KMS-11 (cell line): ENCODE data around the gene TECTA.

Experiments used
- H2AFZ ChIP-seq: fragments of 200-600 bp; sonication (generic); 2 replicates; pipeline ENCODE4 v1.6.1; 2016; ENCODE audit warnings: antibody characterized with exemption, mixed run types, low read depth
- H3K27ac ChIP-seq: fragments of 200-600 bp; sonication (generic); 2 replicates; pipeline ENCODE4 v1.6.1; 2016; ENCODE audit warnings: mild to moderate bottlenecking, mixed run types
- H3K27me3 ChIP-seq: fragments of 200-600 bp; sonication (generic); 2 replicates; pipeline ENCODE4 v1.6.1; 2017; ENCODE audit warnings: mild to moderate bottlenecking, low read depth, mixed run types, moderate library complexity; ENCODE audit not compliant: insufficient read depth
- H3K36me3 ChIP-seq: fragments of 200-600 bp; sonication (generic); 2 replicates; pipeline ENCODE4 v1.6.1; 2017; ENCODE audit warnings: mild to moderate bottlenecking, mixed run types; ENCODE audit not compliant: insufficient read depth
- H3K4me1 ChIP-seq: fragments of 200-600 bp; sonication (generic); 2 replicates; pipeline ENCODE4 v1.6.1; 2016; ENCODE audit warnings: mild to moderate bottlenecking, low read depth, mixed run types; ENCODE audit not compliant: poor library complexity, severe bottlenecking
- H3K4me2 ChIP-seq: fragments of 200-600 bp; sonication (generic); 2 replicates; pipeline ENCODE4 v1.7.0; 2016; ENCODE audit warnings: mild to moderate bottlenecking, mixed run types
- H3K4me3 ChIP-seq: fragments of 200-600 bp; sonication (generic); IDR thresholded peaks from 2 replicates; pipeline ENCODE4 v1.6.1; 2017; ENCODE audit warnings: low read depth, low read length, mixed read lengths; ENCODE audit not compliant: insufficient read depth
- H3K79me2 ChIP-seq: fragments of 200-600 bp; sonication (generic); 2 replicates; pipeline ENCODE4 v1.6.1; 2016; ENCODE audit warnings: low read depth, mixed run types; ENCODE audit not compliant: insufficient read depth
- H3K9ac ChIP-seq: fragments of 200-600 bp; sonication (generic); 2 replicates; pipeline ENCODE4 v1.6.1; 2016; ENCODE audit warnings: mild to moderate bottlenecking, mixed run types
- H4K20me1 ChIP-seq: fragments of 200-600 bp; sonication (generic); 2 replicates; pipeline ENCODE4 v1.6.1; 2016; ENCODE audit warnings: mild to moderate bottlenecking, mixed run types; ENCODE audit not compliant: insufficient read depth
- TF ChIP-seq, protein P1 (sequence below): fragments of 200-600 bp; sonication (generic); conservative IDR thresholded peaks from 2 replicates; pipeline ENCODE4 v1.6.1; 2017; ENCODE audit warnings: low read depth, mild to moderate bottlenecking, antibody characterized with exemption, low read length, moderate library complexity, mixed read lengths

TECTA gene

DNA sequence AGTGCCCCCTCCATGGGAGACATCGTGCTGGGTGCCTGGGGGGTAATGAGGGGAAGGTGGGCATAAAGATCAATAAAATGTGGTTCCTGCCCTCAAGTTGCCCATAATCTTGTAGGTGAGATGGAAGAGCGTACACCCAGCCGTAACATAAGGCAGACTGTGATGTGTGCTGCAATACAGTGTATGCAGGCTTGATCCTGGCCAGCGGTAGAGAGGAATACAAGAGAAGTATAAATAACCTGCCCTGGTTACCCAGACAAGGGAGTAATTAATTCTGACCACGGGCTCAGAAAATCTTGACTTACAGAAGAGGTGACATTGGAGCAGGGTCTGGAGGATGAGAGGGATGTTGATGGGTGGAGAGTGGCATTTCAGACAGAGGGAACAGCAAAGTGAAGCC is 43.7 kb downstream of the TECTA start:
- Histone ChIP-seq H4K20me1 (no peaks in the 10 kb centered on the region), H3K4me1 (no peaks in the 10 kb centered on the region), H3K27ac (no peak overlapping the region), H3K4me3 (no peak overlapping the region), H2AFZ (no peak overlapping the region), H3K27me3 (no peaks in the 10 kb centered on the region), H3K4me2 (no peak overlapping the region), H3K79me2 (no peaks in the 10 kb centered on the region), H3K9ac (no peak overlapping the region), H3K36me3 (no peaks in the 10 kb centered on the region)
- TF ChIP-seq, protein P1, sequence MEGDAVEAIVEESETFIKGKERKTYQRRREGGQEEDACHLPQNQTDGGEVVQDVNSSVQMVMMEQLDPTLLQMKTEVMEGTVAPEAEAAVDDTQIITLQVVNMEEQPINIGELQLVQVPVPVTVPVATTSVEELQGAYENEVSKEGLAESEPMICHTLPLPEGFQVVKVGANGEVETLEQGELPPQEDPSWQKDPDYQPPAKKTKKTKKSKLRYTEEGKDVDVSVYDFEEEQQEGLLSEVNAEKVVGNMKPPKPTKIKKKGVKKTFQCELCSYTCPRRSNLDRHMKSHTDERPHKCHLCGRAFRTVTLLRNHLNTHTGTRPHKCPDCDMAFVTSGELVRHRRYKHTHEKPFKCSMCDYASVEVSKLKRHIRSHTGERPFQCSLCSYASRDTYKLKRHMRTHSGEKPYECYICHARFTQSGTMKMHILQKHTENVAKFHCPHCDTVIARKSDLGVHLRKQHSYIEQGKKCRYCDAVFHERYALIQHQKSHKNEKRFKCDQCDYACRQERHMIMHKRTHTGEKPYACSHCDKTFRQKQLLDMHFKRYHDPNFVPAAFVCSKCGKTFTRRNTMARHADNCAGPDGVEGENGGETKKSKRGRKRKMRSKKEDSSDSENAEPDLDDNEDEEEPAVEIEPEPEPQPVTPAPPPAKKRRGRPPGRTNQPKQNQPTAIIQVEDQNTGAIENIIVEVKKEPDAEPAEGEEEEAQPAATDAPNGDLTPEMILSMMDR = no peak

DNA sequence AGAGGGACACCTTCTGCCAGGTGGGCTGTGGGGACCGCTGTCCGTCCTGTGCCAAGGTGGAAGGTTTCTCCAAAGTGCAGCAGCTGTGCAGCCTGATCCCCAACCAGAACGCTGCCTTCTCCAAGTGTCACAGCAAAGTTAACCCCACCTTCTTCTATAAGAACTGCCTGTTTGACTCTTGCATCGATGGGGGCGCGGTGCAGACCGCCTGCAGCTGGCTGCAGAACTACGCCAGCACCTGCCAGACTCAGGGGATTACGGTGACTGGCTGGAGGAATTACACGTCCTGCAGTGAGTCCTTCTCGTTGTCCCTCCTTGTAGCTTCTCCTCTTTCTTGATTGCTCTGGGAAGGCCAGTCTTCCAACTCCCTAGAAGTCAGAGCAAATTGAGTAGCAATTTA is 44.8 kb downstream of the TECTA start:
- H4K20me1 ChIP-seq = no peaks in the 10 kb centered on the region
- no peak overlapping the region for H3K9ac ChIP-seq
- no peaks in the 10 kb centered on the region for H3K79me2 ChIP-seq
- H3K4me3 ChIP-seq = no peak overlapping the region
- no peaks in the 10 kb centered on the region for H3K27me3 ChIP-seq
- H3K4me2 ChIP-seq = no peak overlapping the region
- H3K27ac ChIP-seq = no peak overlapping the region
- TF ChIP-seq, protein P1 = no peak
- no peaks in the 10 kb centered on the region for H3K4me1 ChIP-seq
- no peaks in the 10 kb centered on the region for H3K36me3 ChIP-seq
- no peak overlapping the region for H2AFZ ChIP-seq

DNA sequence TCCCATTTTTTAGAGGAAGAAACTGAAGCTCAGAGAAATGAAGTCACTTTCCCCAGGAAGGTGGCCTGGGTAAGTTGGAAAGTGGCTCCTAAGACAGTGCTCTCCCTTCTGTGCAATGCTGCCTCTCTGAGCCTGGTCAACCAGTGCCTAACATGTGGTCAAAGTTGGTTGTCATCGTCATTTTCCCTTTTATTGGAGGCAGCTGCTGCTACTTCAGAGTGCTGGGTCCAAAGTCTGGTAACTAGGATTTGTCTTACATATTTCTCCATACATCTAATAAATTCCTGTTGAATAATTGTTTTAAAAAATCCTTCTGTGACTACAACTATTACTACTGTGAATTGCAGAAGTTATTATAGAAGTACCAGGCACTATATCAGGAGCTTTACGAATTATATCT is 48.1 kb downstream of the TECTA start:
- Histone ChIP-seq H3K4me1 (no peaks in the 10 kb centered on the region), H2AFZ (no peak overlapping the region), H3K79me2 (no peaks in the 10 kb centered on the region), H3K36me3 (no peaks in the 10 kb centered on the region), H3K4me2 (no peak overlapping the region), H4K20me1 (no peaks in the 10 kb centered on the region), H3K4me3 (no peak overlapping the region), H3K27ac (no peak overlapping the region), H3K27me3 (no peaks in the 10 kb centered on the region), H3K9ac (no peak overlapping the region)
- TF ChIP-seq, protein P1 = no peak

DNA sequence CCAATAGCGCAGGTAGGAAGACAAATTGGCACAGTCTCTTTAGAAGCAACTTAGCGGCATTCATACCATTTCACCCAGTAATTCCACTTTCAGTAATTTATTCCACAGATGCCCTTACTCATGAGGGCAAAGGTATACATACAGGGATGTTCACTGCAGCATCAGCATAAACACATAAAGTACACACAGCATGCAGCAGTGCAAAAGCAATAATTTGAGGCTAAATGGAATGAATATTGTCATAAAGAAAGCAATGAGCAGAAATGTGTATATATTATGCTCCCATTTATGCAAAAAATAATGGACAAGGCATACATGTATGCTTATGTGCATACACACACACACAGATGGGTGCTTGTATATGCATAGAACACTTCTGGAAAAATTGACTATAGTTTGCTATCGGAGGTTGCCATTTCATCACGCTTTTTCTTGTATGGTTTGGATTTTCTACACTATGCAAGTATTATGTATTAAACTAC is 50.2 kb downstream of the TECTA start:
- no peaks in the 10 kb centered on the region for H4K20me1 ChIP-seq

More for the DNA sequence above, 50.2 kb downstream of the TECTA start:
- Histone ChIP-seq H3K79me2 (no peaks in the 10 kb centered on the region), H3K4me2 (no peak overlapping the region), H3K36me3 (no peaks in the 10 kb centered on the region), H2AFZ (no peak overlapping the region), H3K27ac (no peak overlapping the region), H3K4me3 (no peak overlapping the region), H3K27me3 (no peaks in the 10 kb centered on the region), H3K4me1 (no peaks in the 10 kb centered on the region), H3K9ac (no peak overlapping the region)
- TF ChIP-seq, protein P1 = no peak
